ENCODE data around the gene PCDHGA8.
"Not testable (repeated sequence)": the region's sequence is repeated elsewhere in the genome, so short reads cannot be mapped to it uniquely, and the experiment has no call there.

DNA sequence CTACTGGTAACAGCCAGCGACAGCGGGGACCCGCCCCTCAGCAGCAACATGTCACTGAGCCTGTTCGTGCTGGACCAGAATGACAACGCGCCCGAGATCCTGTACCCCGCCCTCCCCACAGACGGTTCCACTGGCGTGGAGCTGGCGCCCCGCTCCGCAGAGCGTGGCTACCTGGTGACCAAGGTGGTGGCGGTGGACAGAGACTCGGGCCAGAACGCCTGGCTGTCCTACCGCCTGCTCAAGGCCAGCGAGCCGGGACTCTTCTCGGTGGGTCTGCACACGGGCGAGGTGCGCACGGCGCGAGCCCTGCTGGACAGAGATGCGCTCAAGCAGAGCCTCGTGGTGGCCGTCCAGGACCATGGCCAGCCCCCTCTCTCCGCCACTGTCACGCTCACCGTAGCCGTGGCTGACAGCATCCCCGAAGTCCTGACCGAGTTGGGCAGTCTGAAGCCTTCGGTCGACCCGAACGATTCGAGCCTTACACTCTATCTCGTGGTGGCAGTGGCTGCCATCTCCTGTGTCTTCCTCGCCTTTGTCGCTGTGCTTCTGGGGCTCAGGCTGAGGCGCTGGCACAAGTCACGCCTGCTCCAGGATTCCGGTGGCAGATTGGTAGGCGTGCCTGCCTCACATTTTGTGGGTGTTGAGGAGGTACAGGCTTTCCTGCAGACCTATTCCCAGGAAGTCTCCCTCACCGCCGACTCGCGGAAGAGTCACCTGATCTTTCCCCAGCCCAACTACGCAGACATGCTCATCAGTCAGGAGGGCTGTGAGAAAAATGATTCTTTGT, 2.2 kb downstream of the PCDHGA8 start:
- TF ChIP-seq POLR2A (IDR thresholded peaks at IDR 0.05; ENCODE audit: low read length); GATA1 (IDR thresholded peaks at IDR 0.05; ENCODE audit: low read depth, low read length): not testable (repeated sequence)

All from erythroblast (primary cell).